ENCODE measurements around the gene SMAD1.

The SMAD1 gene

GRCh38 chr4:145481164-145481941, at the start of gene SMAD1:
Gene SMAD1 (plus strand): TSS chr4:145481853. CDS start chr4:145514614, 32,761 bp downstream.
- peak; percentile 11 for DNase-seq

GRCh38 chr4:145433684-145434083, 48.0 kb upstream of the SMAD1 start:
- DNase-seq = no peak

- DNase-seq = no peak
Measured at GRCh38 chr4:145435646-145436045, 46.0 kb upstream of the SMAD1 start.

GRCh38 chr4:145436114-145436513, 45.5 kb upstream of the SMAD1 start:
- no peak for DNase-seq

- DNase-seq = no peak
Measured at GRCh38 chr4:145436796-145437195, 44.9 kb upstream of the SMAD1 start.

- no peak for DNase-seq
Measured at GRCh38 chr4:145437466-145437865, 44.2 kb upstream of the SMAD1 start.

- no peak for DNase-seq
Measured at GRCh38 chr4:145438298-145438697, 43.4 kb upstream of the SMAD1 start.

- no peak for DNase-seq
Measured at GRCh38 chr4:145440292-145441007, 41.2 kb upstream of the SMAD1 start.

- no peak for DNase-seq
Measured at GRCh38 chr4:145446184-145446583, 35.5 kb upstream of the SMAD1 start.

GRCh38 chr4:145451895-145452294, 29.8 kb upstream of the SMAD1 start:
- DNase-seq = no peak

GRCh38 chr4:145452447-145453162, 29.0 kb upstream of the SMAD1 start:
- no peak for DNase-seq

- no peak for DNase-seq
Measured at GRCh38 chr4:145453163-145453520, 28.5 kb upstream of the SMAD1 start.

- DNase-seq = no peak
Measured at GRCh38 chr4:145473203-145473602, 8.4 kb upstream of the SMAD1 start.

GRCh38 chr4:145480257-145480656, 1.4 kb upstream of the SMAD1 start:
- no peak for DNase-seq

- DNase-seq = no peak
Measured at GRCh38 chr4:145481942-145482208, 222 bp downstream of the SMAD1 start.

- no peak for DNase-seq
Measured at GRCh38 chr4:145482209-145483037, 770 bp downstream of the SMAD1 start.

- no peak for DNase-seq
Measured at GRCh38 chr4:145483514-145483913, 1.9 kb downstream of the SMAD1 start.

GRCh38 chr4:145484225-145484846, 2.7 kb downstream of the SMAD1 start:
- no peak for DNase-seq

GRCh38 chr4:145485120-145485519, 3.5 kb downstream of the SMAD1 start:
- no peak for DNase-seq

GRCh38 chr4:145486603-145487002, 5.0 kb downstream of the SMAD1 start:
- no peak for DNase-seq

GRCh38 chr4:145487631-145488030, 6.0 kb downstream of the SMAD1 start:
- no peak for DNase-seq

GRCh38 chr4:145488310-145488709, 6.7 kb downstream of the SMAD1 start:
- no peak for DNase-seq

- no peak for DNase-seq
Measured at GRCh38 chr4:145489556-145489955, 7.9 kb downstream of the SMAD1 start.
